HepG2 (cell line): ENCODE measurements around the gene TEAD3. TPM values are rescaled to one million over a fixed set of nuclear protein-coding genes. Genes with fewer than 3 reads are reported as not detected.

Source experiments
- AGO2 ChIP-seq: fragments of 200-400 bp; formaldehyde crosslinking; optimal IDR thresholded peaks from 2 replicates; pipeline ENCODE3; 2017; ENCODE audit warnings: mild to moderate bottlenecking, low read depth, low read length, moderate library complexity
- ARHGAP35 ChIP-seq: sonication (generic); formaldehyde crosslinking; IDR thresholded peaks from 2 replicates; pipeline ENCODE4 v1.9.0; 2022; ENCODE audit warnings: mild to moderate bottlenecking, inconsistent platforms, moderate library complexity, missing genetic modification reagents, borderline replicate concordance
- HBP1 ChIP-seq: IDR thresholded peaks from 2 replicates; pipeline ENCODE4 v1.6.1; 2016; ENCODE audit warnings: low read depth, control low read depth
- HNRNPLL ChIP-seq: fragments of 200-400 bp; formaldehyde crosslinking; IDR thresholded peaks from 2 replicates; pipeline ENCODE4 v1.6.1; 2017; ENCODE audit warnings: mild to moderate bottlenecking, low read depth, low read length; ENCODE audit not compliant: poor library complexity, severe bottlenecking
- KAT7 ChIP-seq: IDR thresholded peaks from 2 replicates; pipeline ENCODE4 v1.6.1; 2018; ENCODE audit warnings: borderline replicate concordance, missing compliant biosample characterization
- MAFK ChIP-seq, 2 experiments: IDR thresholded peaks in 1 of 2; conservative IDR thresholded peaks in 1 of 2; 2 replicates each; pipeline ENCODE4 v1.6.1; 2011; ENCODE audit warnings: improper control_type of control experiment in 2 of 2, low read length in 2 of 2
- MAZ ChIP-seq, 2 experiments: sonication (generic) in 1 of 2; formaldehyde crosslinking in 1 of 2; IDR thresholded peaks; 2 replicates each; pipeline versions ENCODE4 v1.5.0 to v1.6.1; 2012 to 2020; ENCODE audit warnings: low read depth in 2 of 2, mild to moderate bottlenecking in 2 of 2, borderline replicate concordance in 1 of 2, improper control_type of control experiment in 1 of 2, low read length in 1 of 2, missing genetic modification reagents in 1 of 2, moderate library complexity in 1 of 2
- MED1 ChIP-seq: sonication (generic); formaldehyde crosslinking; IDR thresholded peaks from 2 replicates; pipeline ENCODE4 v1.4.0; 2020; ENCODE audit warnings: missing genetic modification reagents
- PHF8 ChIP-seq: sonication (generic); formaldehyde crosslinking; IDR thresholded peaks from 2 replicates; pipeline ENCODE4 v1.5.0; 2020; ENCODE audit warnings: missing genetic modification reagents
- SAP130 ChIP-seq: IDR thresholded peaks from 2 replicates; pipeline ENCODE4 v1.6.1; 2016; ENCODE audit warnings: low read depth
- SNAPC4 ChIP-seq: sonication (generic); formaldehyde crosslinking; IDR thresholded peaks from 2 replicates; pipeline ENCODE4 v1.4.0; 2020; ENCODE audit warnings: mild to moderate bottlenecking, missing genetic modification reagents
- TFDP1 ChIP-seq: IDR thresholded peaks from 2 replicates; pipeline ENCODE4 v1.6.1; 2016; ENCODE audit warnings: missing compliant biosample characterization, missing genetic modification reagents, borderline replicate concordance
- ZFP91 ChIP-seq: sonication (generic); formaldehyde crosslinking; IDR thresholded peaks from 2 replicates; pipeline ENCODE4 v1.9.0; 2022; ENCODE audit warnings: missing genetic modification reagents, mild to moderate bottlenecking, borderline replicate concordance
- ZNF414 ChIP-seq: sonication (generic); formaldehyde crosslinking; IDR thresholded peaks from 2 replicates; pipeline ENCODE4 v1.5.0; 2020; ENCODE audit warnings: missing genetic modification reagents
- ZNF563 ChIP-seq: sonication (generic); formaldehyde crosslinking; IDR thresholded peaks from 2 replicates; pipeline ENCODE4 v1.8.0; 2022; ENCODE audit warnings: mild to moderate bottlenecking, moderate library complexity, missing genetic modification reagents
- ZNF746 ChIP-seq: sonication (generic); formaldehyde crosslinking; IDR thresholded peaks from 2 replicates; pipeline ENCODE4 v1.8.0; 2022; ENCODE audit warnings: mild to moderate bottlenecking, missing genetic modification reagents
- ZNF768 ChIP-seq: sonication (generic); formaldehyde crosslinking; IDR thresholded peaks from 2 replicates; pipeline ENCODE4 v1.4.0; 2020; ENCODE audit warnings: missing genetic modification reagents
- polyA plus RNA-seq, 8 experiments: library from polyadenylated mRNA; depleted of rRNA in 3 of 8; stranded (reverse) in 7 of 8; unstranded in 1 of 8; fragments of >200 nt; fragmentation: Illumina TruSeq in 4 of 8; extraction: Trizol in 4 of 8; gene quantifications; 2 replicates each; pipeline versions ENCODE4 v1.2.1 to v1.2.3, GENCODE V29; 2011 to 2016; ENCODE audit warnings: low read depth in 4 of 8, missing spikeins in 1 of 8, mixed read lengths in 1 of 8; ENCODE audit not compliant: insufficient read depth in 1 of 8
- total RNA-seq, 5 experiments: library from RNA; depleted of rRNA; stranded (reverse); fragments of >200 nt; fragmentation: Illumina TruSeq; extraction: Trizol; gene quantifications; 2 replicates each; pipeline ENCODE4 v1.2.3, GENCODE V29; 2016; ENCODE audit warnings: low read depth in 1 of 5

Gene TEAD3
- total and polyA plus RNA-seq, 2 of the 13 experiments (the other 11 are each of a cell fraction or from before 2014, with no cell fraction given) = 15.1 to 16.5 TPM

- TF ChIP-seq MAZ (IDR thresholded peaks at IDR 0.05; ENCODE audit: borderline replicate concordance, low read depth, low read length) (no peak; the same call in 1 of the 2 replicates), MAZ (CRISPR knock-in tag; IDR thresholded peaks at IDR 0.05; ENCODE audit: low read depth) (peak; percentile 47), AGO2 (peak; percentile 79), ZNF768 (peak; percentile 49; the same call in 1 of the 2 replicates), KAT7 (CRISPR knock-in tag) (peak; percentile 69; the same call in 1 of the 2 replicates), MED1 (CRISPR knock-in tag) (peak; percentile 33; the same call in 1 of the 2 replicates), TFDP1 (CRISPR knock-in tag) (0 out of 2 replicates have a peak, but pooled peaks have one; percentile 44), SNAPC4 (CRISPR knock-in tag) (no peak), HNRNPLL (peak; percentile 65), PHF8 (peak; percentile 89), ZNF414 (CRISPR knock-in tag) (0 out of 2 replicates have a peak, but pooled peaks have one; percentile 14), MAFK (conservative IDR thresholded peaks at IDR 0.05 in 1 of 2, IDR thresholded peaks at IDR 0.05 in 1 of 2; ENCODE audit: low read length in 2 of 2) (no peak), HBP1 (0 out of 2 replicates have a peak, but pooled peaks have one; percentile 21), ZNF563 (CRISPR knock-in tag) (0 out of 2 replicates have a peak, but pooled peaks have one; percentile 35), ZNF746 (CRISPR knock-in tag) (0 out of 2 replicates have a peak, but pooled peaks have one; percentile 13), ARHGAP35 (CRISPR knock-in tag) (peak; percentile 65), SAP130 (peak; percentile 60; the same call in 1 of the 2 replicates), ZFP91 (CRISPR knock-in tag) (peak; percentile 50; the same call in 1 of the 2 replicates)
Observed at GRCh38 chr6:35496036-35496840, 641 bp downstream of the TEAD3 start (continued).
